ENCODE data around the gene C1QTNF8. TPM values are rescaled to one million over a fixed set of nuclear protein-coding genes. Genes with fewer than 3 reads are reported as not detected.

The C1QTNF8 gene
- total RNA-seq, 1 donor = not detected

GRCh38 chr16:1073566-1074378 lies 22.3 kb downstream of the C1QTNF8 start:
- Histone ChIP-seq H3K4me3 (ENCODE audit: insufficient read depth, low read length) (no peak overlapping the region), H3K79me2 (ENCODE audit: insufficient read depth, low read length) (no peaks in the 10 kb centered on the region), H3K36me3 (ENCODE audit: insufficient read depth, low read length) (no peaks in the 10 kb centered on the region), H3K9me3 (ENCODE audit: low read depth, low read length) (no peaks in the 10 kb centered on the region), H4K20me1 (ENCODE audit: insufficient read depth, low read length) (no peaks in the 10 kb centered on the region), H2AFZ (ENCODE audit: low read length) (no peak overlapping the region), H3K4me2 (ENCODE audit: insufficient read depth, low read length) (no peak overlapping the region), H3K27ac (ENCODE audit: low read depth, low read length) (no peak overlapping the region), H3K27me3 (ENCODE audit: insufficient read depth, low read length) (peaks cover 35% of the 10 kb centered on the region), H3K4me1 (ENCODE audit: insufficient read depth, low read length) (no peaks in the 10 kb centered on the region)
- DNase-seq (ENCODE audit: insufficient read length, low spot score, missing footprints) = no peak
- no peak for TF ChIP-seq CTCF (IDR thresholded peaks at IDR 0.05; ENCODE audit: extremely low read depth, low read depth, low read length)

GRCh38 chr16:1073262-1073558 lies 22.8 kb downstream of the C1QTNF8 start:
- Histone ChIP-seq H3K4me2 (ENCODE audit: insufficient read depth, low read length) (no peak overlapping the region), H4K20me1 (ENCODE audit: insufficient read depth, low read length) (no peaks in the 10 kb centered on the region), H3K4me3 (ENCODE audit: insufficient read depth, low read length) (no peak overlapping the region), H2AFZ (ENCODE audit: low read length) (no peak overlapping the region), H3K27ac (ENCODE audit: low read depth, low read length) (no peak overlapping the region), H3K9me3 (ENCODE audit: low read depth, low read length) (no peaks in the 10 kb centered on the region), H3K36me3 (ENCODE audit: insufficient read depth, low read length) (no peaks in the 10 kb centered on the region), H3K27me3 (ENCODE audit: insufficient read depth, low read length) (peaks cover 30% of the 10 kb centered on the region), H3K4me1 (ENCODE audit: insufficient read depth, low read length) (no peaks in the 10 kb centered on the region), H3K79me2 (ENCODE audit: insufficient read depth, low read length) (no peaks in the 10 kb centered on the region)
- no peak for TF ChIP-seq CTCF (IDR thresholded peaks at IDR 0.05; ENCODE audit: extremely low read depth, low read depth, low read length)
- DNase-seq (ENCODE audit: insufficient read length, low spot score, missing footprints) = no peak

DNA sequence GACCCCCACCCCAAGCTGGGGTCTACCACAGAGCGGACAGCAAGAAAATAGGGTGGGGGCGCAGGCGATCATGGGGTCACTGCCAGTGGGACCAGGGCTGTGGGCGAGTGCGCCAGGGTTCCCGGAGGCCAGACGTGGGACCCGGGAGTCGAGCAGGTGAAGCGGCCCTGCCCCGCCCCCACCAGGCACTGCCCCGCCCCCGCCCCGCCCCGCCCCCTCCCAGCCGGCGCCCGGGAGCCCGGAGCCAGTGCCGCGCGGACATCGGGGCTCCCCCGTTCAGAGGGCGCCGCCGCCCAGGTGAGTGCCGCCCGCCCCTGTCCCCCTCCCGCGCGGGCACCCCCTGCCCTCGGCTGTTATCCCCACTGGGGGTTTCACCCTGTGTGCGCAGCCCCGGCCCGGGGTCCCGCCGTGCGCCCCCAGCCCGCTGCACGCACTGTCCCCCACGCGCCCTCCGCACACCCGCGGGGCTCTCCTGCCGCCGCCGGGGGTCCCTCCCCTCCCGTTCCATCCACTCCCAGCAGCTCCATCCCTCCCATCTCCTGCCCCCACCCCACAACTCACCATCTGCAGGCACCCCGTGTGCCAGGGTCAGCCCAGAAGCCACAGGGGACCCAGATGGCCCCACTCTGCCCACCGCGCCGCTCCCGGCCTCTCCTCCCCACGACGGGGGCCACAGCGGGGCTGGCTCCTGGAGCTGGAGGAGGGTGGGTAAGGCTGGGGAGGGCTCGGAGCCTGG lies 23.4 kb downstream of the C1QTNF8 start, which contains the start of gene SSTR5:
TSS of gene SSTR5 (plus strand) at position 222 of the 736 bp plus-strand sequence. CDS start 6,122 bp downstream, outside the sequence.
- H3K9me3 ChIP-seq (ENCODE audit: low read depth, low read length) = no peaks in the 10 kb centered on the region
- H2AFZ ChIP-seq (ENCODE audit: low read length) = no peak within 1 kb of the TSS
- peaks cover 25% of the 10 kb centered on the region for H3K27me3 ChIP-seq (ENCODE audit: insufficient read depth, low read length)
- no peak within 1 kb of the TSS for H3K4me3 ChIP-seq (ENCODE audit: insufficient read depth, low read length)
- H4K20me1 ChIP-seq (ENCODE audit: insufficient read depth, low read length) = no peaks in the 10 kb centered on the region
- no peak within 1 kb of the TSS for H3K4me2 ChIP-seq (ENCODE audit: insufficient read depth, low read length)
- no peaks in the 10 kb centered on the region for H3K4me1 ChIP-seq (ENCODE audit: insufficient read depth, low read length)
- DNase-seq (ENCODE audit: insufficient read length, low spot score, missing footprints) = no peak
- H3K36me3 ChIP-seq (ENCODE audit: insufficient read depth, low read length) = no peaks in the 10 kb centered on the region
- no peak for TF ChIP-seq CTCF (IDR thresholded peaks at IDR 0.05; ENCODE audit: extremely low read depth, low read depth, low read length)
- H3K79me2 ChIP-seq (ENCODE audit: insufficient read depth, low read length) = no peaks in the 10 kb centered on the region
- H3K27ac ChIP-seq (ENCODE audit: low read depth, low read length) = no peak within 1 kb of the TSS

DNA sequence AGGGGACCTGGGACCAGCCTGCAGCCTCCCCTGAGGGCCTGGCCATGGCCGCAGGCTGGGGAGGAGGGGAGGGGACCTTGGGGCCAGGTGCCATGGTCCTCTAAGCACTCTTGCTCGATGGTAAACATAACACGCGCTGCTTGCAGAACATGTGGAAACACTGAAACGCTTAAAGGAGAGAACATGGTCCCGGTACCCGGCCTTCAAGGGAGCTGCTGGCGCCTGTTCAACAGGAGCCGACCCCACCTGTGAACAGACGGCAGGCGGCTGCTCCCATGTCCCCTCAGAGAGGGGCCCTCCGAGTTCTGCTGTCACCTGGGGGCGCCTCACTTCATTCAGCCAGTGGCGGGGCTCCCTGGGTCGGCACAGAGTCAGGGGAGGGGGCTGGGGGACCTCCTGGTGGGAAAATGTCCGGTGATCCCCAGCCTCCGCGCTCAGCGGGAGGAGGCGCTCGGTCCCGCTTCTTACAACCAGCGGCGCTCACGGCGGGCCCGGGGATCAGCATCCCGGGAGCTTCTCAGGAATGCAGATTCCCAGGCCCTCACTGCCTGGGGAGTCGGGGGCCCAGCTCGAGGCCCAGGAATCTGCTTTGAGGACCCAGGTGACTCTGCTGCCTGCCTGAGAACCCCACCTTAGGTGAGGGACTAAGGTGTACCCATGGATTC lies 24.4 kb downstream of the C1QTNF8 start:
- no peaks in the 10 kb centered on the region for H3K79me2 ChIP-seq (ENCODE audit: insufficient read depth, low read length)
- no peaks in the 10 kb centered on the region for H3K36me3 ChIP-seq (ENCODE audit: insufficient read depth, low read length)
- H3K9me3 ChIP-seq (ENCODE audit: low read depth, low read length) = no peaks in the 10 kb centered on the region
- H3K4me1 ChIP-seq (ENCODE audit: insufficient read depth, low read length) = no peaks in the 10 kb centered on the region
- no peak overlapping the region for H2AFZ ChIP-seq (ENCODE audit: low read length)
- no peaks in the 10 kb centered on the region for H4K20me1 ChIP-seq (ENCODE audit: insufficient read depth, low read length)
- peaks cover 23% of the 10 kb centered on the region for H3K27me3 ChIP-seq (ENCODE audit: insufficient read depth, low read length)
- no peak for DNase-seq (ENCODE audit: insufficient read length, low spot score, missing footprints)
- no peak overlapping the region for H3K27ac ChIP-seq (ENCODE audit: low read depth, low read length)
- no peak for TF ChIP-seq CTCF (IDR thresholded peaks at IDR 0.05; ENCODE audit: extremely low read depth, low read depth, low read length)
- H3K4me2 ChIP-seq (ENCODE audit: insufficient read depth, low read length) = no peak overlapping the region
- H3K4me3 ChIP-seq (ENCODE audit: insufficient read depth, low read length) = no peak overlapping the region
